ENCODE results near the gene TCEANC2.

Gene TCEANC2

GRCh38 chr1:54139711-54140110 lies 86.3 kb downstream of the TCEANC2 start:
- Histone ChIP-seq H3K36me3 (ENCODE audit: control insufficient read depth, insufficient read depth, low read length) (no peaks in the 10 kb centered on the region), H3K9me3 (ENCODE audit: control insufficient read depth, insufficient read depth, low read length) (no peaks in the 10 kb centered on the region), H3K27ac (ENCODE audit: low read depth, low read length) (no peak overlapping the region), H3K4me3 (ENCODE audit: low read depth, low read length) (no peak overlapping the region), H3K4me1 (ENCODE audit: control insufficient read depth, insufficient read depth, low read length) (peaks cover 21% of the 10 kb centered on the region), H3K27me3 (ENCODE audit: control insufficient read depth, insufficient read depth, low read length) (no peaks in the 10 kb centered on the region), H3K9ac (ENCODE audit: low read depth, low read length) (no peak overlapping the region)

DNA sequence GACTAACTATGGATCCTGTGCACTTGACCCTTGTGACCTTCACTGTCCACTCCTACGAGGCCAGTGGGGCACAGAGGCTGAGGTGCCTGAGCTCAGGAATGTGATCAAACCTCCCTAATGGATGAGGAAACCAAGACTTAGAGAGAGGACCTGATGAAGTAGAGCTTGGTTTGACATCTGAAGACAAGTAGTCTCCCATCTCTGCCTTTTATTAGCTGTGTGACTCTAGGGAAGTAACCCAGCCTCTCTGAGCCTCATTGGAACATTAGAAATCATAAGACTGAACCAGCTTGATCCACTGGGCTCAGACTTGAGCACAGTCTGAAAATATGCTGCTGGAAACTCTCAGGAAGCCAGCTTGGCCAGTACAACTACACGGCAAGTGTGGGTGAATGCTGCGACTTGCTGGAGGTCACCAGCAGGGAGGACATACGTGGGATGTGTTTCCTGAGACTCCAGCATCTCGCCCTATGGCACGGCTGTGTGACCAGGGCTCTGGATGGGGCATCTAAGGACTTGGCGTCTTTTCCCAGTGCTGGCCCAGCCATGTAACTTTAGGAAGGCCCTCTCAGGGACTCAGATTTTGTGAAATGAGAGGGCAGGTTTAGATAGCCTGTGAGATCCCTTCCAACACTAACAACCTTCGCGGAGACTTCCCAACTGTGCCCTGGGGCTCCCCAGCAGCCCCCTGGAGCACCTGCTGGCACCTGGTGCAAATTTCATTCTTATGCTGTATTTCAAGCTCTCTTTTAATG lies 88.9 kb downstream of the TCEANC2 start:
- H3K27ac ChIP-seq (ENCODE audit: low read depth, low read length) = no peak overlapping the region
- H3K9me3 ChIP-seq (ENCODE audit: control insufficient read depth, insufficient read depth, low read length) = no peaks in the 10 kb centered on the region
- peaks cover 2% of the 10 kb centered on the region; the same call in 1 of the 2 replicates for H3K4me1 ChIP-seq (ENCODE audit: control insufficient read depth, insufficient read depth, low read length)
- no peaks in the 10 kb centered on the region for H3K27me3 ChIP-seq (ENCODE audit: control insufficient read depth, insufficient read depth, low read length)
- H3K9ac ChIP-seq (ENCODE audit: low read depth, low read length) = no peak overlapping the region
- no peak overlapping the region for H3K4me3 ChIP-seq (ENCODE audit: low read depth, low read length)
- H3K36me3 ChIP-seq (ENCODE audit: control insufficient read depth, insufficient read depth, low read length) = no peaks in the 10 kb centered on the region

GRCh38 chr1:54144366-54144765 lies 91.0 kb downstream of the TCEANC2 start:
- Histone ChIP-seq H3K9ac (ENCODE audit: low read depth, low read length) (no peak overlapping the region), H3K27ac (ENCODE audit: low read depth, low read length) (no peak overlapping the region), H3K27me3 (ENCODE audit: control insufficient read depth, insufficient read depth, low read length) (no peaks in the 10 kb centered on the region), H3K4me1 (ENCODE audit: control insufficient read depth, insufficient read depth, low read length) (no peaks in the 10 kb centered on the region), H3K4me3 (ENCODE audit: low read depth, low read length) (no peak overlapping the region), H3K36me3 (ENCODE audit: control insufficient read depth, insufficient read depth, low read length) (no peaks in the 10 kb centered on the region), H3K9me3 (ENCODE audit: control insufficient read depth, insufficient read depth, low read length) (no peaks in the 10 kb centered on the region)

GRCh38 chr1:54149734-54150133 lies 96.3 kb downstream of the TCEANC2 start:
- Histone ChIP-seq H3K27ac (ENCODE audit: low read depth, low read length) (no peak overlapping the region), H3K4me1 (ENCODE audit: control insufficient read depth, insufficient read depth, low read length) (peaks cover 10% of the 10 kb centered on the region; the same call in 1 of the 2 replicates), H3K9ac (ENCODE audit: low read depth, low read length) (no peak overlapping the region)

GRCh38 chr1:54151013-54151412 lies 97.6 kb downstream of the TCEANC2 start:
- no peak overlapping the region for H3K4me3 ChIP-seq (ENCODE audit: low read depth, low read length)
- H3K36me3 ChIP-seq (ENCODE audit: control insufficient read depth, insufficient read depth, low read length) = no peaks in the 10 kb centered on the region
- peaks cover 10% of the 10 kb centered on the region; the same call in 1 of the 2 replicates for H3K4me1 ChIP-seq (ENCODE audit: control insufficient read depth, insufficient read depth, low read length)
- H3K9ac ChIP-seq (ENCODE audit: low read depth, low read length) = no peak overlapping the region
- no peak overlapping the region for H3K27ac ChIP-seq (ENCODE audit: low read depth, low read length)
- H3K27me3 ChIP-seq (ENCODE audit: control insufficient read depth, insufficient read depth, low read length) = no peaks in the 10 kb centered on the region
- H3K9me3 ChIP-seq (ENCODE audit: control insufficient read depth, insufficient read depth, low read length) = no peaks in the 10 kb centered on the region

More at GRCh38 chr1:54149734-54150133, 96.3 kb downstream of the TCEANC2 start:
- Histone ChIP-seq H3K9me3 (ENCODE audit: control insufficient read depth, insufficient read depth, low read length) (no peaks in the 10 kb centered on the region), H3K36me3 (ENCODE audit: control insufficient read depth, insufficient read depth, low read length) (no peaks in the 10 kb centered on the region), H3K4me3 (ENCODE audit: low read depth, low read length) (no peak overlapping the region), H3K27me3 (ENCODE audit: control insufficient read depth, insufficient read depth, low read length) (no peaks in the 10 kb centered on the region)

- no peak within 1 kb of the TSS for H3K4me3 ChIP-seq (ENCODE audit: low read depth, low read length)
Observed at GRCh38 chr1:54152696-54153095, 99.3 kb downstream of the TCEANC2 start, which contains the start of gene CDCP2. Gene CDCP2, minus strand, starts transcription at chr1:54153000. Its CDS starts 78 bp downstream, at chr1:54152922.

GRCh38 chr1:54153535-54154439 lies 100.4 kb downstream of the TCEANC2 start:
- H3K36me3 ChIP-seq (ENCODE audit: control insufficient read depth, insufficient read depth, low read length) = no peaks in the 10 kb centered on the region
- no peak overlapping the region for H3K4me3 ChIP-seq (ENCODE audit: low read depth, low read length)
- H3K4me1 ChIP-seq (ENCODE audit: control insufficient read depth, insufficient read depth, low read length) = peaks cover 10% of the 10 kb centered on the region; the same call in 1 of the 2 replicates
- no peaks in the 10 kb centered on the region for H3K9me3 ChIP-seq (ENCODE audit: control insufficient read depth, insufficient read depth, low read length)
- H3K27me3 ChIP-seq (ENCODE audit: control insufficient read depth, insufficient read depth, low read length) = no peaks in the 10 kb centered on the region
- no peak overlapping the region for H3K27ac ChIP-seq (ENCODE audit: low read depth, low read length)
- no peak overlapping the region for H3K9ac ChIP-seq (ENCODE audit: low read depth, low read length)

More at GRCh38 chr1:54152696-54153095, 99.3 kb downstream of the TCEANC2 start, which contains the start of gene CDCP2:
- peaks cover 10% of the 10 kb centered on the region; the same call in 1 of the 2 replicates for H3K4me1 ChIP-seq (ENCODE audit: control insufficient read depth, insufficient read depth, low read length)
- H3K36me3 ChIP-seq (ENCODE audit: control insufficient read depth, insufficient read depth, low read length) = no peaks in the 10 kb centered on the region
- no peak within 1 kb of the TSS for H3K27ac ChIP-seq (ENCODE audit: low read depth, low read length)
- no peaks in the 10 kb centered on the region for H3K27me3 ChIP-seq (ENCODE audit: control insufficient read depth, insufficient read depth, low read length)
- H3K9me3 ChIP-seq (ENCODE audit: control insufficient read depth, insufficient read depth, low read length) = no peaks in the 10 kb centered on the region
- H3K9ac ChIP-seq (ENCODE audit: low read depth, low read length) = no peak within 1 kb of the TSS

Data from HUES48 (cell line).